Measurements from ENCODE around the gene JKAMP.

GRCh38 chr14:59439256-59439965, 44.9 kb upstream of the JKAMP start:
- TF ChIP-seq CTCF (IDR thresholded peaks at IDR 0.05 in 2 of 3, conservative IDR thresholded peaks at IDR 0.05 in 1 of 3; ENCODE audit: borderline replicate concordance in 1 of 3, insufficient read depth in 1 of 3, low read depth in 2 of 3, low read length in 2 of 3) (no peak), CEBPB (IDR thresholded peaks at IDR 0.05; ENCODE audit: low read depth) (no peak), POLR2AphosphoS5 (IDR thresholded peaks at IDR 0.05; ENCODE audit: low read depth, low read length) (no peak), POLR2A (IDR thresholded peaks at IDR 0.05; ENCODE audit: borderline replicate concordance, extremely low read depth, insufficient read depth, insufficient read length) (no peak), YY1 (IDR thresholded peaks at IDR 0.05; ENCODE audit: extremely low read depth, insufficient replicate concordance, low read depth, low read length) (no peak), TCF7L2 (IDR thresholded peaks at IDR 0.05; ENCODE audit: borderline replicate concordance, extremely low read depth, insufficient read depth, insufficient read length) (no peak), RAD21 (IDR thresholded peaks at IDR 0.05; ENCODE audit: low read depth) (no peak), REST (IDR thresholded peaks at IDR 0.05; ENCODE audit: low read depth) (no peak)

Data from HCT116 (cell line).